HCT116 (cell line): ENCODE measurements around the gene SSH2. TPM values are rescaled to one million over a fixed set of nuclear protein-coding genes. Genes with fewer than 3 reads are reported as not detected.

ENCODE experiments used
- ATAC-seq: fragments of 200-7000 bp; cut with Tn5 transposase; 2 replicates; pipeline ENCODE4 v1.9.1; 2020; ENCODE audit warnings: mild to moderate bottlenecking, moderate library complexity
- BruUV-seq: library from RNA; stranded (reverse); fragments of 400-500 nt; replicated peaks from 2 replicates; lab custom pipeline; 2021; lab: Mats Ljungman, UMichigan
- CTCF ChIA-PET: fragments of 300-600 bp; sonication (Branson Sonifier 250); formaldehyde crosslinking; loops from one replicate; lab custom pipeline; 2021; ENCODE audit warnings: antibody characterized with exemption; lab: Charles Lee
- POLR2A ChIA-PET: fragments of 300-600, 350-600 bp; sonication (Branson Sonifier 250); formaldehyde crosslinking; loops from one replicate; lab custom pipeline; 2021; ENCODE audit warnings: antibody characterized with exemption; lab: Charles Lee
- RAD21 ChIA-PET, 2 experiments: fragments of 300-600 bp; sonication (Branson Sonifier 250); formaldehyde crosslinking; loops; one replicate each; lab custom pipeline; 2023; ENCODE audit warnings: low total read pairs in 2 of 2; ENCODE audit not compliant: uncharacterized antibody in 2 of 2, unreplicated experiment in 2 of 2, low non-redundant PET in 1 of 2; lab: Charles Lee
- DNase-seq: peaks from one replicate; pipeline ENCODE4 v3.0.0-alpha.2; 2010; ENCODE audit warnings: low read depth, low spot score
- H2AFZ ChIP-seq: fragments of 200-600 bp; shearing (Covaris generic), sonication (generic); 2 replicates; pipeline ENCODE4 v1.6.1; 2017; ENCODE audit warnings: low read depth, mixed run types, mixed read lengths, antibody characterized with exemption, low read length; ENCODE audit not compliant: poor library complexity, severe bottlenecking
- H3K27ac ChIP-seq: 2 replicates; pipeline ENCODE4 v1.5.1; 2012; ENCODE audit warnings: low read depth, low read length
- H3K27me3 ChIP-seq: fragments of 200-600 bp; sonication (generic); 2 replicates; pipeline ENCODE4 v1.6.1; 2016; ENCODE audit warnings: mixed run types, low read length, mixed read lengths; ENCODE audit not compliant: insufficient read depth
- H3K36me3 ChIP-seq, 2 experiments: fragments of 200-500 bp in 1 of 2; fragments of 200-600 bp in 1 of 2; sonication (Bioruptor generic) in 1 of 2; sonication (generic) in 1 of 2; 2 replicates each; pipeline versions ENCODE4 v1.5.1 to v1.6.1; 2014 to 2016; ENCODE audit warnings: low read length in 2 of 2, inconsistent platforms in 1 of 2, mixed read lengths in 1 of 2, mixed run types in 1 of 2; ENCODE audit not compliant: insufficient read depth in 2 of 2, control insufficient read depth in 1 of 2
- H3K4me1 ChIP-seq, 2 experiments: fragments of 200-600 bp in 1 of 2; sonication (generic) in 1 of 2; 2 replicates each; pipeline versions ENCODE4 v1.5.1 to v1.6.1; 2012 to 2017; ENCODE audit warnings: low read length in 2 of 2, inconsistent platforms in 1 of 2, mild to moderate bottlenecking in 1 of 2, mixed read lengths in 1 of 2, mixed run types in 1 of 2, moderate library complexity in 1 of 2; ENCODE audit not compliant: insufficient read depth in 2 of 2, control insufficient read depth in 1 of 2
- H3K4me2 ChIP-seq: fragments of 200-600 bp; sonication (generic); 2 replicates; pipeline ENCODE4 v1.6.1; 2017; ENCODE audit warnings: mixed run types, low read length, mixed read lengths
- H3K4me3 ChIP-seq, 2 experiments: fragments of 200-600 bp in 1 of 2; sonication (generic) in 1 of 2; replicated peaks in 1 of 2; 2 replicates each; pipeline ENCODE4 v1.5.1; 2011 to 2016; ENCODE audit warnings: low read length in 2 of 2, control low read depth in 1 of 2, low read depth in 1 of 2, mild to moderate bottlenecking in 1 of 2, mixed read lengths in 1 of 2, mixed run types in 1 of 2
- H3K79me2 ChIP-seq: fragments of 200-600 bp; sonication (generic); 2 replicates; pipeline ENCODE4 v1.6.1; 2017; ENCODE audit warnings: mild to moderate bottlenecking, mixed run types, low read length, moderate library complexity, mixed read lengths; ENCODE audit not compliant: insufficient read depth
- H3K9ac ChIP-seq: fragments of 200-600 bp; sonication (generic); 2 replicates; pipeline ENCODE4 v1.6.1; 2016; ENCODE audit warnings: low read length, mixed read lengths
- H3K9me2 ChIP-seq: fragments of 200-600 bp; sonication (generic), shearing (Covaris generic); 2 replicates; pipeline ENCODE4 v1.6.1; 2017; ENCODE audit warnings: mixed run types, mild to moderate bottlenecking, moderate library complexity; ENCODE audit not compliant: insufficient read depth
- H3K9me3 ChIP-seq, 2 experiments: fragments of 200-500 bp in 1 of 2; fragments of 200-600 bp in 1 of 2; sonication (Bioruptor generic) in 1 of 2; sonication (generic) in 1 of 2; 2 replicates each; pipeline ENCODE4 v1.6.1; 2014 to 2017; ENCODE audit warnings: low read length in 2 of 2, mixed read lengths in 2 of 2, inconsistent platforms in 1 of 2, low read depth in 1 of 2, mild to moderate bottlenecking in 1 of 2, mixed run types in 1 of 2, moderate library complexity in 1 of 2; ENCODE audit not compliant: control insufficient read depth in 1 of 2, insufficient read depth in 1 of 2
- H4K20me1 ChIP-seq: fragments of 200-600 bp; sonication (generic), shearing (Covaris generic); 2 replicates; pipeline ENCODE4 v1.6.1; 2017; ENCODE audit warnings: mixed run types, mild to moderate bottlenecking, moderate library complexity; ENCODE audit not compliant: insufficient read depth
- CBX3 ChIP-seq: IDR thresholded peaks from 2 replicates; pipeline ENCODE4 v1.6.1; 2012; ENCODE audit warnings: low read depth
- CEBPB ChIP-seq: IDR thresholded peaks from 2 replicates; pipeline ENCODE4 v1.6.1; 2012; ENCODE audit warnings: low read depth
- ELF1 ChIP-seq: IDR thresholded peaks from 2 replicates; pipeline ENCODE4 v1.6.1; 2012; ENCODE audit warnings: low read depth, borderline replicate concordance
- EZH2 ChIP-seq: fragments of 200-600 bp; sonication (generic); IDR thresholded peaks from 2 replicates; pipeline ENCODE4 v1.6.1; 2017; ENCODE audit warnings: antibody characterized with exemption, mixed run types
- EZH2phosphoT487 ChIP-seq: fragments of 200-600 bp; IDR thresholded peaks from 2 replicates; pipeline ENCODE4 v1.6.1; 2018; ENCODE audit warnings: antibody characterized with exemption, borderline replicate concordance
- MAX ChIP-seq: IDR thresholded peaks from 2 replicates; pipeline ENCODE4 v1.6.1; 2012
- POLR2A ChIP-seq: IDR thresholded peaks from 2 replicates; pipeline ENCODE4 v1.7.0; 2011; ENCODE audit warnings: borderline replicate concordance; ENCODE audit not compliant: insufficient read depth, insufficient read length; ENCODE audit errors: extremely low read depth
- RAD21 ChIP-seq: IDR thresholded peaks from 2 replicates; pipeline ENCODE4 v1.6.1; 2012; ENCODE audit warnings: low read depth, mild to moderate bottlenecking
- SIN3A ChIP-seq: IDR thresholded peaks from 2 replicates; pipeline ENCODE4 v1.6.1; 2012; ENCODE audit warnings: low read depth
- SP1 ChIP-seq: IDR thresholded peaks from 2 replicates; pipeline ENCODE4 v1.6.1; 2012; ENCODE audit warnings: low read depth
- TCF7L2 ChIP-seq: IDR thresholded peaks from 2 replicates; pipeline ENCODE4 v1.7.0; 2011; ENCODE audit warnings: borderline replicate concordance, inconsistent platforms; ENCODE audit not compliant: insufficient read depth, insufficient read length; ENCODE audit errors: extremely low read depth
- ZFX ChIP-seq: fragments of 450-650 bp; IDR thresholded peaks from 2 replicates; pipeline ENCODE4 v1.6.1; 2017
- ZNF274 ChIP-seq: fragments of 200-500 bp; sonication (Bioruptor generic); IDR thresholded peaks from 2 replicates; pipeline ENCODE4 v1.6.1; 2014; ENCODE audit warnings: mild to moderate bottlenecking, low read depth, low read length, inconsistent platforms
- intact Hi-C: fragments of 100-400 bp; cut with micrococcal nuclease; formaldehyde crosslinking; loops from 2 replicates; pipeline ENCODE4 v1.10.0; 2022
- total RNA-seq: library from RNA; stranded (reverse); gene quantifications from one replicate; pipeline ENCODE4 v1.2.1, GENCODE V29; 2021; ENCODE audit not compliant: unreplicated experiment
- TF ChIP-seq, protein P1 (sequence below): IDR thresholded peaks from 2 replicates; pipeline ENCODE4 v1.6.1; 2011; ENCODE audit warnings: mild to moderate bottlenecking, low read length, moderate library complexity; ENCODE audit not compliant: insufficient replicate concordance; ENCODE audit errors: extremely low read depth
- TF ChIP-seq, protein P2 (sequence below), 3 experiments: fragments of 200-600 bp in 1 of 3; sonication (generic) in 1 of 3; IDR thresholded peaks in 2 of 3; conservative IDR thresholded peaks in 1 of 3; 2 replicates each; pipeline ENCODE4 v1.5.1; 2012 to 2017; ENCODE audit warnings: low read depth in 2 of 3, low read length in 2 of 3, antibody characterized with exemption in 1 of 3, borderline replicate concordance in 1 of 3, control low read depth in 1 of 3, mild to moderate bottlenecking in 1 of 3, mixed read lengths in 1 of 3, mixed run types in 1 of 3, moderate library complexity in 1 of 3; ENCODE audit not compliant: insufficient read depth in 1 of 3

SSH2 gene
- total RNA-seq, 1 experiment from 2014 or later: 17.0 TPM

GRCh38 chr17:29873476-29873875 is 56.6 kb downstream of the SSH2 start:
- CTCF ChIA-PET: interaction anchor here (1.8 kb wide), 1 partner anchor 58 kb away, joined by 5 read pairs; no protein-coding TSS in a partner anchor
- POLR2A ChIA-PET: no interaction called here

GRCh38 chr17:29870836-29871465 is 59.1 kb downstream of the SSH2 start:
- Histone ChIP-seq H3K9me3 (no peaks in the 10 kb centered on the region), H3K79me2 (peaks cover 5% of the 10 kb centered on the region; the same call in 1 of the 2 replicates), H3K27ac (no peak overlapping the region), H2AFZ (no peak overlapping the region), H3K9me2 (no peaks in the 10 kb centered on the region), H3K4me1 (no peaks in the 10 kb centered on the region), H4K20me1 (no peaks in the 10 kb centered on the region), H3K4me3 (no peak overlapping the region), H3K4me2 (no peak overlapping the region), H3K36me3 (no peaks in the 10 kb centered on the region), H3K27me3 (no peaks in the 10 kb centered on the region), H3K9ac (no peak overlapping the region)
- ChIA-PET POLR2A (no interaction called here), RAD21 (no interaction called here), CTCF (no interaction called here)
- no TSS peak for BruUV-seq
- DNase-seq (no peak), ATAC-seq (no peak)
- intact Hi-C loops: no loop called here
- TF ChIP-seq SP1: no peak
- TF ChIP-seq MAX: no peak
- TF ChIP-seq ZFX: no peak
- TF ChIP-seq ZNF274: no peak
- no peak for TF ChIP-seq EZH2
- TF ChIP-seq, protein P1, sequence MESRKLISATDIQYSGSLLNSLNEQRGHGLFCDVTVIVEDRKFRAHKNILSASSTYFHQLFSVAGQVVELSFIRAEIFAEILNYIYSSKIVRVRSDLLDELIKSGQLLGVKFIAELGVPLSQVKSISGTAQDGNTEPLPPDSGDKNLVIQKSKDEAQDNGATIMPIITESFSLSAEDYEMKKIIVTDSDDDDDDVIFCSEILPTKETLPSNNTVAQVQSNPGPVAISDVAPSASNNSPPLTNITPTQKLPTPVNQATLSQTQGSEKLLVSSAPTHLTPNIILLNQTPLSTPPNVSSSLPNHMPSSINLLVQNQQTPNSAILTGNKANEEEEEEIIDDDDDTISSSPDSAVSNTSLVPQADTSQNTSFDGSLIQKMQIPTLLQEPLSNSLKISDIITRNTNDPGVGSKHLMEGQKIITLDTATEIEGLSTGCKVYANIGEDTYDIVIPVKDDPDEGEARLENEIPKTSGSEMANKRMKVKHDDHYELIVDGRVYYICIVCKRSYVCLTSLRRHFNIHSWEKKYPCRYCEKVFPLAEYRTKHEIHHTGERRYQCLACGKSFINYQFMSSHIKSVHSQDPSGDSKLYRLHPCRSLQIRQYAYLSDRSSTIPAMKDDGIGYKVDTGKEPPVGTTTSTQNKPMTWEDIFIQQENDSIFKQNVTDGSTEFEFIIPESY: no peak
- TF ChIP-seq, protein P2, sequence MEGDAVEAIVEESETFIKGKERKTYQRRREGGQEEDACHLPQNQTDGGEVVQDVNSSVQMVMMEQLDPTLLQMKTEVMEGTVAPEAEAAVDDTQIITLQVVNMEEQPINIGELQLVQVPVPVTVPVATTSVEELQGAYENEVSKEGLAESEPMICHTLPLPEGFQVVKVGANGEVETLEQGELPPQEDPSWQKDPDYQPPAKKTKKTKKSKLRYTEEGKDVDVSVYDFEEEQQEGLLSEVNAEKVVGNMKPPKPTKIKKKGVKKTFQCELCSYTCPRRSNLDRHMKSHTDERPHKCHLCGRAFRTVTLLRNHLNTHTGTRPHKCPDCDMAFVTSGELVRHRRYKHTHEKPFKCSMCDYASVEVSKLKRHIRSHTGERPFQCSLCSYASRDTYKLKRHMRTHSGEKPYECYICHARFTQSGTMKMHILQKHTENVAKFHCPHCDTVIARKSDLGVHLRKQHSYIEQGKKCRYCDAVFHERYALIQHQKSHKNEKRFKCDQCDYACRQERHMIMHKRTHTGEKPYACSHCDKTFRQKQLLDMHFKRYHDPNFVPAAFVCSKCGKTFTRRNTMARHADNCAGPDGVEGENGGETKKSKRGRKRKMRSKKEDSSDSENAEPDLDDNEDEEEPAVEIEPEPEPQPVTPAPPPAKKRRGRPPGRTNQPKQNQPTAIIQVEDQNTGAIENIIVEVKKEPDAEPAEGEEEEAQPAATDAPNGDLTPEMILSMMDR (IDR thresholded peaks at IDR 0.05 in 2 of 3, conservative IDR thresholded peaks at IDR 0.05 in 1 of 3; ENCODE audit: borderline replicate concordance in 1 of 3, insufficient read depth in 1 of 3, low read depth in 2 of 3, low read length in 2 of 3): no peak
- TF ChIP-seq TCF7L2: no peak
- no peak for TF ChIP-seq ELF1
- TF ChIP-seq SIN3A: no peak

More at GRCh38 chr17:29873476-29873875, 56.6 kb downstream of the SSH2 start:
- no TSS peak for BruUV-seq
- no peak for ATAC-seq
- H3K9me2 ChIP-seq: no peaks in the 10 kb centered on the region
- H3K9me3 ChIP-seq: no peaks in the 10 kb centered on the region
- no peaks in the 10 kb centered on the region for H4K20me1 ChIP-seq
- RAD21 ChIA-PET: no interaction called here
- intact Hi-C loops: no loop called here
- H3K4me3 ChIP-seq: no peak overlapping the region
- no peak overlapping the region for H2AFZ ChIP-seq
- no peaks in the 10 kb centered on the region for H3K36me3 ChIP-seq
- no peak overlapping the region for H3K27ac ChIP-seq
- H3K4me1 ChIP-seq: no peaks in the 10 kb centered on the region
- H3K4me2 ChIP-seq: no peak overlapping the region
- H3K79me2 ChIP-seq: no peaks in the 10 kb centered on the region; the same call in 1 of the 2 replicates
- no peak for DNase-seq
- H3K27me3 ChIP-seq: no peaks in the 10 kb centered on the region
- no peak overlapping the region for H3K9ac ChIP-seq
- TF ChIP-seq EZH2phosphoT487 (no peak), RAD21 (no peak), CBX3 (no peak), POLR2A (no peak), ELF1 (no peak), CEBPB (no peak), MAX (no peak)
